Astrocyte of the hippocampus (primary cell): Measurements from ENCODE around the gene CLPSL2.

ENCODE experiments used
- DNase-seq: peaks from one replicate; pipeline ENCODE4 v3.0.0; 2011; ENCODE audit warnings: low read depth, low spot score

CLPSL2 gene

DNA sequence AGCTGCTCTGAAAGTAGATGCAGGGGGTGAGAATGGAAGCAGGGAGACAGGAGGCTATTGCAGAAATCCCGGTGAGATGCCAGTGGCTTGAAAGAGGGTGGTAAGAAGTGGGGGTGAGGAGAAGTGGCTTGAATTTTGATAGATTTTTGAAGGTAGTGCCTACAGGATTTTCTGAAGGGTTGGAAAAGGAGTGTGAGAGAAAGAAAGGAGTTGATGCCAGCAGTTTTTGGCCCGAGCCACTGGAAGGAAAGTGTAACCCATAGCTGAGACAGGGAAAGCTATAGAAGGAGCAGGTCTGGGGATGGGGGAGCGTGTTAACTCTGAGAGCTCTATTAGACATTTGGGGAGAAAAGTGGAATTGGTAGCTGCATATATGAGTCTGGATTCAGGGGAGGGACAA, 29.9 kb upstream of the CLPSL2 start:
- DNase-seq, result no peak

- DNase-seq, result no peak
Measured at GRCh38 chr6:35747877-35748276, 28.5 kb upstream of the CLPSL2 start.

- no peak for DNase-seq
Measured at GRCh38 chr6:35750557-35750956, 25.8 kb upstream of the CLPSL2 start.

DNA sequence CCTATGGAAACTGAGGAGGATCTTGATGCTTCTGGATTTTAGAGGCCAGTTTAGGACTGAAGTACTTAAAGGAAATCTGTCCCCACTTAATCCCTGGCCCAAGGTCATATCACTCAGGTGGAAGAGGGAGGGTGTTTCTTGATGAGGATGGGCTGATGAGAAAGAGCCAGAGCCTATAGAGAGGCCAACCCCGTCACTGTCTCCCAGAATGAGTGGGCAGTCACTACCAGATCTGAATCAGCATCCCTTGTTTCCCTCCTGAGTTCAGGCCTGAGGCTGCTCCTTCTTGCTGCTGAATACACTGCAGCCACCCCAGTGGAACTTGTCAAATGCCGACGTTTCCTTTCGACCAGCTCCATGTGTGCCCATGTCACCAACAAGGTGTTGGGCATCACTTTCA, 24.8 kb upstream of the CLPSL2 start:
- no peak for DNase-seq

- DNase-seq, result no peak
Measured at GRCh38 chr6:35752330-35752729, 24.1 kb upstream of the CLPSL2 start.

GRCh38 chr6:35754452-35755277, 21.7 kb upstream of the CLPSL2 start:
- no peak for DNase-seq

GRCh38 chr6:35755278-35755924, 21.0 kb upstream of the CLPSL2 start:
- no peak for DNase-seq

DNA sequence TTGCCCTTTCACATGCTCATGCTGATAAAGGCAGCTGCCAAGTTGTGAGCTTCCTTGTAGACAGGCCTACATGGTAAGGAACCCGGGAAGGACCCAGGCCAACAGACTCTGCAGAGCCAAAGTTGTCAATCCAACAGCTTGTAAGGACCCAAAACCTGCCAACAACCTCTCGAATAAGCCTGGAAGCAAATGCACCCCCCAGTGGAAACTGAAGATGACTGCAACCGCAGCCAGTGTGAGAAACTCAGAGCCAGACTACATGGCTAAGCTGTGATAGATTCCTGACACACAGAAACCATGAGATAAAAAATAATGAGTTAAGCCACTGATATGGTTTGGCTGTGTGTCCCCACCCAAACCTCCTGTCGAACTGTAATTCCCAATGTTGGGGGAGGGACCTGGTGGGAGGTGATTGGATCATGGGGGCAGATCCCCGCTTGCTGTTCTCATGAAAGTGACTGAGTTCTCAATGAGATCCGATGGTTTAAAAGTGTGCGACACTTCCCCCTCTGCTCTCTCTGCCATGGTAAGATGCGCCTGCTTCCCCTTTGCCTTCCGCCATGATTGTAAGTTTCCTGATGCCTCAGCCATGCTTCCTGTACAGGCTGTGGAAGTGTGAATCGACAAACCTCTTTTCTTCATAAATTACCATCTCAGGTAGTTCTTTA, 18.8 kb upstream of the CLPSL2 start:
- DNase-seq, result peak; percentile 66

- no peak for DNase-seq
Measured at GRCh38 chr6:35759426-35759825, 17.0 kb upstream of the CLPSL2 start.

DNA sequence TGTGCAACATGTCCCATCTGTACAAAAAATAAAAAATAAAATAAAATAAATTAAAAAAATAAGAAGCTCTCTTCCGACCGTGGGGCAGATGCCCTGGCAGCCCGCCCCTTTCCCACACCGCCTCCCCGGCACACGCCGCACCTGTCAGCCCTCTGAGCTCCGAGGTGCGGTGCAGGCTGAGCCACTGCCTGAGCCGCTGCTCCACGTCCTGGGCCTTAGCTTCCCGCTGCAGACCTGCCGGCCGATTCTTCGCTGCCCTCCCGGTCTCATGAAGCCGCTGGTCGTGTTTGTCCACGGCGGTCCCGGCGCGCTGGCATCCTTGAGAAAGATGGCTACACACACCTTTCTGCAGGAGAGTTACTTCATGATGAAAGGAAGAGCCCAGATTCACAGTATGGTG, 10.7 kb upstream of the CLPSL2 start:
- DNase-seq, result no peak

- DNase-seq, result no peak
Measured at GRCh38 chr6:35769211-35769610, 7.2 kb upstream of the CLPSL2 start.

DNA sequence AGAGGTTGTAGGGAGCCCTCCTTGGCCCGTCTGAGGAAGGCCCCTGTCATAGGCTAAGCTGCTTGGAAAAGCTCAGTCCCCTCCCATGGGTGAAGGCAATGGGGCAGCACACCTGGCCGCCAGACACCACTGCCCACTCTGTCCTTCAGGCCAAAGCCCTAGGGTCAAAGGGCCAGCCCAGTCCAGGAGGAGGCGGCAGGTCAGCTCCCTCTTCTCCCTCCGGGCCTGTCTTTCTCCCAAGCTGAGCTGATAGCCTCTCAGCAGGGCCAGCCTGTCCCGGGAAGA, 5.1 kb upstream of the CLPSL2 start:
- DNase-seq, result no peak

GRCh38 chr6:35774116-35774794, 2.1 kb upstream of the CLPSL2 start:
- DNase-seq, result no peak

DNA sequence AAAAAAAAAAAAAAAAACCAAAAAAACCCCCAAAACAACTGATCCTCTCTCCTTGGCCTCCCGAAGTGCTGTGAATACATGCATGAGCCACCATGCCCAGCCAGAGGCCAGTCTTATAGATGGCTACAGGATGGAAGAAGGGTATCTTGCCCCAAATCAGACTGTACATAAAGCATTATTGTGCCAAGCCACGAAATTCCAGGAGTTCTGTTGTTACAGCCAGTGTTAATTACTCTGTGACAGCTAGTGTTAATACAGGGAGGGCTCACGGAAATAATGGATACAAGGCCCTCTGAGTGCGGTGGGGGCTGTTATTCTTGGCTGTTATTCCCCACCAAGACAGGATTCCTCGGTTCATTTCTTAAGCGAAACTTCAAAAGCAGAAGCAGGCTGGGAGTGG, 1.4 kb upstream of the CLPSL2 start:
- DNase-seq, result peak; percentile 83

GRCh38 chr6:35777356-35778102, 1.1 kb downstream of the CLPSL2 start:
- DNase-seq, result no peak

DNA sequence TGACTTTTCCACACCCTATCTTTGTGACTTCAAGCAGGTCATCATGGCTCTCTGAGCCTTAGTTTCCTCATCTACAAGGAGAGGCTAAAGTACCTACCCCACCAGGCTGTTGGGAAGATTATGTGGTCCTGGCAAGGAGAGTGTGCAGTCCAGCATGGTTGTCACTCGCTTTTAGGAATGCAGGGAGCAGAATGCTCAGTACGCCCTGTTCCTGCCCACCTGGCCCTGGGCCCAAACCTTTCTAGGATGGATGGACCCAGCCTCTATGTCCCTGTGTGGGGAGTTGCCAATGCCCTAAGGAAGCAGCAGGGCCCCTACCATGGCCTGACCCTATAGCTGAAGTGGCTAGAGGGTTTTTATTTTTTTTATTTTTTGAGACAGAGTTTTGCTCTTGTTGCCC, 2.0 kb downstream of the CLPSL2 start:
- DNase-seq, result no peak

- DNase-seq, result no peak
Measured at GRCh38 chr6:35780719-35781118, 4.3 kb downstream of the CLPSL2 start, which contains the start of gene CLPSL1. Gene CLPSL1 (plus strand): TSS chr6:35781019. CDS start chr6:35781111, 92 bp downstream.

- DNase-seq, result no peak
Measured at GRCh38 chr6:35781290-35781689, 4.9 kb downstream of the CLPSL2 start.

DNA sequence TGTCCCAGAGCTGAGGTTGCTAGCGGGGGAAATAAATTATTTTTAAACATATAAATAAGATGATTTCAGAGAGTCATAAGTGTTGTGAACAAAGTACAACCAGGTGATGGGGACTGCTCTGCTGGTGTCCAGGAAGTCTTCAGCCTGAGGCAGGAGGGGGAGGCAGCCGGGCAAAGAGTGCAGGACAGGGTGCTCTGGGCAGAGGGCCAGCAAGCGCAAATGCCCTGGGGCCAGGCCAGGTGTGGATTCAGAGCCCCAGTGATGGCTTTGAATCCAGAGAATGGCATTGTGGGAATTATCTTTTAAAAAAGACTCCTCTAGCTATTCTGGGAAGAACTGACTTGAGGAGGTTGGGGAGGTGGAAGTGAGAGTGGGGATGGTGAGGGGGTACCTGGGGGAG, 6.0 kb downstream of the CLPSL2 start:
- no peak for DNase-seq

DNA sequence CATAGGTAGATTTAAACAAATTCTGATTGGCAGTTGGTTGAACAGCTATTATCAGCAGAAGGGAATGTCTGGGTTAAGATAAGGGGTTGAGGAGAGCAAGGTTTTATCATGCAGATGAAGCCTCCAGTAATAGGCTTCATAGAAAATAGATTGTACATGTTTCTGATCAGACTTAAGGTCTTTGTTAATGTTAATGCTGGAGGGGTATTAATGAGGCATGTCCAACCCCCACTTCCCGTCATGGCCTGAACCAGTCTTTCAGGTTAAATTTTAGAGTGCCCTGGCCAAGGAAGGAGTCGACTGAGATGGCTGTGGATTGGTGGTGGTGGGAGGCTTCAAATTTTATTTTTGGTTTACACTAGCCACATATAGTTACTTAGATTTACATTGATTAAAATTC, 7.8 kb downstream of the CLPSL2 start:
- no peak for DNase-seq

GRCh38 chr6:35786272-35786671, 9.9 kb downstream of the CLPSL2 start:
- no peak for DNase-seq

DNA sequence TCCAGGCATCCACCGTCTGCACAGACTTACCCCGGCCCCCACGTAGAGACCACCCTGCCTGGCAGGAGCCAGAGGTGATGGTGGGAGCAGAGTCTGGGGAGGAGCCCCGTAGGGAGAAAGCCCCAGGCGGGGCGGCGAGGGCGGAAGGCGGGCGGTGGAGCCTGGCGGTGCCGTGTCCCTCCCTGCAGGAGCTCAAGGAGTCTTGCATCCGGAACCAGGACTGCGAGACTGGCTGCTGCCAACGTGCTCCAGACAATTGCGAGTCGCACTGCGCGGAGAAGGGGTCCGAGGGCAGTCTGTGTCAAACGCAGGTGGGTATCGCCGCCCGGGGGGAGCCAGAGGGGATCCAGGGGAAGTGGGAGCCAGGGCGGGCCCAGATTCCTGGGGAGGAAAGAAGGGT, 10.4 kb downstream of the CLPSL2 start:
- no peak for DNase-seq
